Stimulated activated CD4-positive, alpha-beta T cell treated with anti-CD3 and anti-CD28 coated beads, Interleukin-12 subunit alpha, Interleukin-12 subunit beta, amount 100 ng/mL, for 4 hours (primary cell): ENCODE data around the gene NEB.
"Not testable (repeated sequence)": the region's sequence is repeated elsewhere in the genome, so short reads cannot be mapped to it uniquely, and the experiment has no call there.

Source experiments
- DNase-seq: peaks from one replicate; pipeline ENCODE4 v3.0.0-alpha.2; 2020

Gene NEB

DNA sequence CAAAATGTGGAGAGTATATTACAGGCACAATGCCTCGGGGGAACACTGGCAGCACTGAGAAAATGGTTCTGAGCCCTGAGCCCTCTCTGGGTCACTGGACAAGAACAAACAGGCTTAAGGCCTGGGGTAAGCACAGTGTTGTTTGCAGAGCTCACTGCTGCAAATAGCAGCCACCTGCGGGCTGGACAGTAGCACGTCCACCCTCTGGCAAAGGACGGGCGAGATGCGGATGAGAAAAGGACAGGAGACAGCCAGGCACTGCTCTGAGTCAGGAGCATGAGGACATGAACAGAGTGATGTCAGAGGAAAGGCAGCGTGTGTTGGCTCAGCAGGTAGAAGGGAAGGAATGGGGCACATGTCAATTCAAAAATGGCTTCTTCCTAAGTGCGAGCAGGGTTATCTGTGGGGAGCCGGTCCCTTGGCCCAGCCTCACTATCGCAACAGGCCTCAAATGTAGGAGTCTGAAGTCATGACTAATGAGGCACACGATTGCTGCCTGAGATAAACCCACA, 25.9 kb upstream of the NEB start:
- DNase-seq, result no peak

DNA sequence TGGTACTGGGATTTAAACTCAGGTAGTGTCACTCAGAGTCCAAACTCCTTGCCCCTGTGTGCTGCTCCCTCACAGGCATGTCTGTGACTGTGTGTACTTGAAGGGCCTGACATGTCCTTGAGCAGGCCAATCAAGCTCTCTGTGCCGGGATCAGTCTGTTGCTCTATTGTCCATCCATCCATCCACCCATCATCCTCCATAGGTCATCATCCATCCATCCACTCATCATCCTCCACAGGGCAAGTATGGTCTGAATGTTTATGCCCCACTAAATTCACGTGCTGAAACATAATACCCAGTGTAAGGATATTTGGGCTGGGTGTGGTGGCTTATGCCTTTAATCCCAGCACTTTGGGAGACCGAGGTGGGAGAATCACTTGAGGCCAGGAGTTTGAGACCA, 24.5 kb upstream of the NEB start:
- no peak for DNase-seq

GRCh38 chr2:151757861-151758260, 23.6 kb upstream of the NEB start:
- DNase-seq, result no peak

DNA sequence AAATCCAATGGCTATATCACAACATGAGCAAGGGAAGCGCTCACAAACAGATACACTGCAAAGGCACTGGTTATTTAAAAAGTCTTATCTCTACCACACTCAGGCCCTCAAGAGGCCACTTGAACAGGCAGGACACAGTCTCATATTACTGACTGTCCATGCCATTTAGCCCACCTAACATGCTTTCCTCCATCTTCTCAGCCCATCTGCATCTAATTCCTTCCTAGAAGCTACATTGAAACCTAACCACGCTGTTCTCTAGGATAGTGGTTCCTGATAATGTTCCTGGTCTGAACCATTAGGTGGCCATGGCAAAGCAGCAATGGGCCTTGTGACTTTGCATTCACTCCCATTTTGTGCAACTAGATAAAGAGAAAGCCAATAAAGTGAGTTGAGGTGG, 22.5 kb upstream of the NEB start:
- DNase-seq, result no peak

DNA sequence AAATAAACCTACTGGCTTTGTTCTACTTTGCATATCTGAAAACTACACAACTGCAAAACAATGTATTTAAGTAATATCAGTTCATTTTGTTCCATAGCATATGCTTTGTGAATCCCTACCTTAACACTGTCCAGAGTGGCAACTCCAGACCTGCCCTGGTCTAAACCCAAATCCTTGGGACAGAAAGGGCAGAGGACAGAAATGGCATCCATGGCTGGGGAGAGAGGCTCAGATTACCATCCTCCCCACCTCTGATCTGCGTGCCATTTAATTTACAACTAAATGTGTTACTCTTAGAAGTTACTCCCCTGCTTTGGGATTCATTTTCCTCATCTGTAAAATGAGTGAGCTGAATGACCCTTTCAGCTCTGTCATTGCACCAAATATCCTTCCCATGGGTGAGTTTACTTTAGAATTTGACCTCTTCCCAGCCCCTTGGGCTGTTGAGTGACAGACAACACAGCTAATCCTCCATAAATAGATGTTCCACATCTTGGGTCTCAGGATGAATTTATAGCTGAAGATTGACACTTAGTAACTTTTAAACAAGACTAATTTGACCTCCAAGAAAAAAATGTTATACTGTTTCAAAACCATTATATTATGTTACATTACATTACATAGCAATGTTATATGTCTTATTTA, 20.1 kb upstream of the NEB start:
- no peak for DNase-seq

- DNase-seq, result no peak
Observed at GRCh38 chr2:151753540-151753939, 19.3 kb upstream of the NEB start.

GRCh38 chr2:151745261-151745660, 11.0 kb upstream of the NEB start:
- DNase-seq, result not testable (repeated sequence)

DNA sequence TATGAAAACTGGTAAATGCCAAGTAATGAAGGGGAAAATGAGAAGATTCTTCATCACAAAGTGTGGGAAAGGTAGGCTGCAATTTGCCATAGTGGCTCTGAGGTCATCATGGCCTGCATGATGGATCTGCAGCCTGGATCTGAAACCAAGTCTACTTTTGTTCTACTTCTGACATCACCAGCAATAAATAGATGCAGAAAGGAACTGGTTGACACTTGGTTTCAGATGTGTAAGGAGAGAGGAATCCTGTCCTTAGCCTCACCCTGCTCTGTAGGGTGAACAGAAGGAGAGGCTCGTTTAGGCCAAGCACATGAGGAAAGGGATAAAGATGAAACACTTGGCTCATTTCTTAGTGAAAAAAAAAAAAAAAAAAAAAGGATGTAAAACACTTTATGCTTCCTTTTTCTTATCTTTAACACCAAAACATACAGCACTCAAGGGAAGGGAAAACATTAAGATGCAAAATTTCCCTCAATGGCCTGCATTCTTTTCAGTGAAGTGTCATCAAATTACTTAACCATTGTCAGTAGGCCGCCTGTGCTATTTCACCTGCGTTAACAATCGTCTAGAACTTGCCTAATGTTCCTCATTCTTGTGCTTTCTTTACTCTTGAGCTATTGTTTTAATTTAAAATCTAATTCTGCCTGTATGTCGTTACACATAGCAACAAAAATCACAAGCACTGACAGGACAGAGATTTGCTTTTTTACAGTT, 3.9 kb downstream of the NEB start:
- no peak for DNase-seq

- no peak for DNase-seq
Observed at GRCh38 chr2:151729837-151730236, 4.4 kb downstream of the NEB start.

GRCh38 chr2:151729415-151729811, 4.9 kb downstream of the NEB start:
- no peak for DNase-seq

GRCh38 chr2:151728804-151729414, 5.4 kb downstream of the NEB start:
- DNase-seq, result no peak

DNA sequence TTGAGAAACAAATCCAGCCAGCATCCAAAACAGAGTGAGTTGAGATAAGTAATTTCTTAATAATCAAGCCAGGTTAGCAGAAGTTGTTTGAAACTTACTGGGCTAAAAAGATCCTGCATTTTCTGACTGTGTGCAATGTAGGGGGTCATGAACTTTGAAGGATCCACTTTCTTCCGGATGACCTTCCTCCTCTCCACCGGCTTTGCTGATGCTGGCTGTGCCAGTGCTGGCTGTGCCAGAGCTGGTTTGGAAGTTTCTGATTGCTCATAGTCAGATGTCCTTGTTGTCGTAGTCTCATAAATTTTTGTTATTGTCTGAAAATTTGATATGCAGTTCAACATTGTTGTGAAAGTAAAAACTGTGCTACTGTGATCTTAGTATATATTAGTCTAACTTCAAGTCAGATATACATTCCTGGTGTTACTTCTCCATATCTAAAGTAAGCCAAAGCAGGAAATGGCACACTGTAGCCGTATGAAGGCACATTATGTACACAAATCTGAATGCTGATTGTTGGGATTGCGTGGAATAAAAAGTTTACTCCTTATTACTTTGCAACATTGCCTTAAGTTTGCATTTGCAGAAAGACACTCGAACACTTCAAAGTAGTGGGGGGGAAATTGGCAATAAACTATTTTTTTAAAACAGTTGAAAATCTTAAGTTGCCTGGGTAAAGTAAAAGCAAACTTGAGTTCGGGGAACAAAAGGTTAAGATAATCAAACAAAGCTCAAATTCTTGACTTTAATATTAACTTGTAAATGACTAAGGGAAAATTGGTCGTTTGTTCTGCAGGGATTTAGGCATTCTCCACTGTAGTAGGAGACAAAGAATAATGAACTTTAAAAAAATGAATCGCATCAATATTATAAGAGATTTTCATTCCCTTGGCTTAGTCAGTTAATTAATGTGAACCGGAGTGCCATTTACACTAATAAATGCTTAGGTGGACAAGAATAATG, 6.4 kb downstream of the NEB start:
- DNase-seq, result no peak

DNA sequence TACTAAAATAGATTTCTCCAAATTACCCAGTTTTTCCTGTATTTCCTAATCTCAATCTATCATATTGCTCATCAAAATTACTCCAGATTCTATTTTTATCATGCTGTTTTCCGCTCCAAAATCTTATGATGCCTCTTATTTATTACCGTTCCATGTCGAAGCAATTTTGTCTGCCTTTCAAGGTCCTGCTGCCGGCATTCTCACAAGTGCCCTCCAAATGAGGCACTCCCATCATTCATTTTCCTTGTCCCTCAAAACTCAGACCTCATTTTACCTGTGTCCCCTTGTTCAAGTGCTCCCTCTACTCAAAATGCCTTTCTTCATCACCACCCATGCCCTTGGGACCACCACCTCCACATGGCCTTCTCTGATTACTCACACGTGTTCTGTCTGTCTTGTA, 13.1 kb downstream of the NEB start:
- DNase-seq, result no peak

DNA sequence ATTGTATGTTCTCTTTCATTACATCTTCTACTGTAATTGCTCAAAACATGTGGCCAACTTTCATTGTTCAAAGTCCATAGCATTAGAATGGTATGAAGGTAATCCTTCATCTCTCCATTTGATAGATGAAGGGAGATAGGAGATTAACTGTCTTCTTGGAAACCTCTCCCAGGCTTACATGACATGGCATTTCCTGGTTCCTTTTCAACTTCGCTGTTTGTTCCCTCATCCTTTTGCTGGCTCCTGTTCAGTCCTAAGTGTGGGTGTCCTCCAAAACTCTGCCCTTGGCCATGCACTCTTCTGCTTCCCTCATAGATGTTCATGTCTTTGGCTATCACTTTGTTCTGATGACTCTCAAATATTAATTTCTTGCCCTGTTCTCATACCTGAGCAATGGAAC, 13.8 kb downstream of the NEB start:
- DNase-seq, result no peak

GRCh38 chr2:151718796-151719195, 15.5 kb downstream of the NEB start:
- no peak for DNase-seq

DNA sequence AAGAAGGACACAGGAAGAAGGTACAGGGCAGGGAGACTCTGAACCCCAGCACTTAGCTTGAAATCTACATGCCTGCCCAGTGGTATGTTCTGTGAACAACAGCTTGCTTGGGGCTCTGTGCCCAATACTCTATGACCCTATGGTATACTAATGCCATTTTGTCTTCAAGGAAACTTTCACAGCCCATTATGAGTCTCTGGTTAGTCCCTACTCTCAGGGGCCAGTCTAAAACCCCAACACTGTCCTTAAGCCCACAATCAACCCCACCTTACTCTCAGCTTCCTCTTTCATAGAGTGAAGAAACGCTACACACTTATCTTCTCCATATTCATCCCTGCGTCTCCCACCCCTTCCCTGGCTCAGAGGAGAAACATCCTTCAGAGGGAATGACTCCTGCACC, 16.0 kb downstream of the NEB start:
- no peak for DNase-seq

- DNase-seq, result no peak
Observed at GRCh38 chr2:151716721-151717120, 17.6 kb downstream of the NEB start.

- no peak for DNase-seq
Observed at GRCh38 chr2:151713291-151713903, 20.9 kb downstream of the NEB start.

GRCh38 chr2:151711025-151711424, 23.3 kb downstream of the NEB start:
- no peak for DNase-seq

GRCh38 chr2:151708788-151709187, 25.5 kb downstream of the NEB start:
- DNase-seq, result no peak

DNA sequence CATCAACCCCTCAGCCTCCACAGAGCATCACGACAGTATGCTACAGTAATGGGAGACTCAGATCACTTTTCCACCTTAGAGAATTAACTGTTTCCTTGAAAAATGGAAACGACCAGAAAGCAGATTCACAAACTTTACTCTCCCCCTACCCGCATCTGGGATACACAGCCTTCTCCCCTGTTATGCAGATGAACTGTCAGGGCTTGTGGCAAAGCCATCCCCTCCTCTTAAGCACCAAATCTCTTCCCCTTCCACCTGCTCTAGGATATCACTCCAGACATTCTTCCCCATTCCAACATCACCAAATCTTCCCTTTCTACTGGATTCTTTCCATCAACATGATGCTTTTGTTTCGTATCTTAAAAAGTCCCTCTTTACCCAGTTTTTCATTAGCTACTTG, 26.4 kb downstream of the NEB start:
- DNase-seq, result no peak

- DNase-seq, result not testable (repeated sequence)
Observed at GRCh38 chr2:151704480-151704961, 29.8 kb downstream of the NEB start.
